Measurements from ENCODE around the gene INTS1. TPM values are rescaled to one million over a fixed set of nuclear protein-coding genes. Genes with fewer than 3 reads are reported as not detected.

INTS1 gene
- total and polyA plus RNA-seq, 2 experiments from 2014 or later = 35.1 to 111 TPM

DNA sequence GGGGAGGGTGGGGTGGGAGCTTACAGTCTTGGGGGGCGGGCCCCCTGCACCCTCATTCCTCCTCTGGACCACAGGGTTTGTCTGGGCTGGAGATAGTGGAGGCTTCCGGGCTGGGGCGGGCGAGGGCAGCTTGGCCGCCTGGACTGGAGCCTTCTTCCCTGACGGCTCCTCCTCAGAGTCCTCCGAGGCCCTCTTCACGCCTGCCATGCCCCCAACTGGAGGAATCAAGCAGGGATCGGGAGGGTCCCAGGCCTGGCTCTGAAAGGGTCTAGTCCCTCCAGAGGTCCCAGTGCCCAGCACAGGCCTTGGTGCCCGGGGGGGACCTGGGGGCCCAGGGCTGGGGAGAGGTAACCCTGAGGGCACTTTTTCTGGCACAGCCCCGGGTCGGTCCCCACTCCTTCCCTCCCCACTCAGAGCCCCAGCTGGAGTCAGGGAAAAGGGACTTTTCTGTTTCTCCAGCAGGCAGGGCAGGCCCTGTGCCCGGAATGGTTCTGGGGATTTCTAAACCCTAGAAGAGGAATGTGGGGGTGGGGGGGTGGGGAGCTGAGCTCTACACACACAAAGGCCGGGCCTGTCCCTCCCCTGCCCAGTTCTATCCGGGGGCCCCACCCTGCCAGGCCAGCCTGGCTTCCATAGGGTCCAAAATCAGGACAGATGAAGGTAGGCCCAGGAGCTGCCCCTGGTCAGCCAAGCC lies 56.5 kb downstream of the INTS1 start:
- no peak overlapping the region for H3K4me3 Mint-ChIP-seq

More for the DNA sequence above, 56.5 kb downstream of the INTS1 start:
- no peaks in the 10 kb centered on the region for H3K36me3 ChIP-seq (ENCODE audit: insufficient read depth)
- no peaks in the 10 kb centered on the region for H4K20me1 ChIP-seq (replicated peaks; ENCODE audit: insufficient read depth)
- H3K27ac Mint-ChIP-seq = no peak overlapping the region
- H3F3A ChIP-seq (replicated peaks; ENCODE audit: low read depth) = no peaks in the 10 kb centered on the region
- peak; percentile 12; the same call in 1 of the 3 replicates for ATAC-seq
- no peaks in the 10 kb centered on the region for H3K4me1 ChIP-seq (ENCODE audit: insufficient read depth)
- H3K4me2 ChIP-seq = no peak overlapping the region
- no peak overlapping the region for H2AFZ ChIP-seq
- H3K4me3 ChIP-seq = no peak overlapping the region
- H3K79me2 ChIP-seq (replicated peaks; ENCODE audit: insufficient read depth) = no peaks in the 10 kb centered on the region
- H3K27me3 Mint-ChIP-seq (ENCODE audit: insufficient read depth, low read depth, poor library complexity) = peaks cover 3% of the 10 kb centered on the region
- TF ChIP-seq, protein P1, sequence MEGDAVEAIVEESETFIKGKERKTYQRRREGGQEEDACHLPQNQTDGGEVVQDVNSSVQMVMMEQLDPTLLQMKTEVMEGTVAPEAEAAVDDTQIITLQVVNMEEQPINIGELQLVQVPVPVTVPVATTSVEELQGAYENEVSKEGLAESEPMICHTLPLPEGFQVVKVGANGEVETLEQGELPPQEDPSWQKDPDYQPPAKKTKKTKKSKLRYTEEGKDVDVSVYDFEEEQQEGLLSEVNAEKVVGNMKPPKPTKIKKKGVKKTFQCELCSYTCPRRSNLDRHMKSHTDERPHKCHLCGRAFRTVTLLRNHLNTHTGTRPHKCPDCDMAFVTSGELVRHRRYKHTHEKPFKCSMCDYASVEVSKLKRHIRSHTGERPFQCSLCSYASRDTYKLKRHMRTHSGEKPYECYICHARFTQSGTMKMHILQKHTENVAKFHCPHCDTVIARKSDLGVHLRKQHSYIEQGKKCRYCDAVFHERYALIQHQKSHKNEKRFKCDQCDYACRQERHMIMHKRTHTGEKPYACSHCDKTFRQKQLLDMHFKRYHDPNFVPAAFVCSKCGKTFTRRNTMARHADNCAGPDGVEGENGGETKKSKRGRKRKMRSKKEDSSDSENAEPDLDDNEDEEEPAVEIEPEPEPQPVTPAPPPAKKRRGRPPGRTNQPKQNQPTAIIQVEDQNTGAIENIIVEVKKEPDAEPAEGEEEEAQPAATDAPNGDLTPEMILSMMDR (conservative IDR thresholded peaks at IDR 0.05; ENCODE audit: low read depth in 2 of 2) = no peak
- no peak for TF ChIP-seq JUNB (IDR thresholded peaks at IDR 0.05; ENCODE audit: unreplicated experiment)
- no peak for TF ChIP-seq ZNF331 (CRISPR knock-in tag; IDR thresholded peaks at IDR 0.05; ENCODE audit: low read depth)
- TF ChIP-seq NANOG (IDR thresholded peaks at IDR 0.05; ENCODE audit: borderline replicate concordance) = no peak
- no peak for TF ChIP-seq POLR2AphosphoS5 (IDR thresholded peaks at IDR 0.05; ENCODE audit: low read depth)
- no peak for TF ChIP-seq ZNF114 (CRISPR knock-in tag; IDR thresholded peaks at IDR 0.05)
- TF ChIP-seq, protein P2, sequence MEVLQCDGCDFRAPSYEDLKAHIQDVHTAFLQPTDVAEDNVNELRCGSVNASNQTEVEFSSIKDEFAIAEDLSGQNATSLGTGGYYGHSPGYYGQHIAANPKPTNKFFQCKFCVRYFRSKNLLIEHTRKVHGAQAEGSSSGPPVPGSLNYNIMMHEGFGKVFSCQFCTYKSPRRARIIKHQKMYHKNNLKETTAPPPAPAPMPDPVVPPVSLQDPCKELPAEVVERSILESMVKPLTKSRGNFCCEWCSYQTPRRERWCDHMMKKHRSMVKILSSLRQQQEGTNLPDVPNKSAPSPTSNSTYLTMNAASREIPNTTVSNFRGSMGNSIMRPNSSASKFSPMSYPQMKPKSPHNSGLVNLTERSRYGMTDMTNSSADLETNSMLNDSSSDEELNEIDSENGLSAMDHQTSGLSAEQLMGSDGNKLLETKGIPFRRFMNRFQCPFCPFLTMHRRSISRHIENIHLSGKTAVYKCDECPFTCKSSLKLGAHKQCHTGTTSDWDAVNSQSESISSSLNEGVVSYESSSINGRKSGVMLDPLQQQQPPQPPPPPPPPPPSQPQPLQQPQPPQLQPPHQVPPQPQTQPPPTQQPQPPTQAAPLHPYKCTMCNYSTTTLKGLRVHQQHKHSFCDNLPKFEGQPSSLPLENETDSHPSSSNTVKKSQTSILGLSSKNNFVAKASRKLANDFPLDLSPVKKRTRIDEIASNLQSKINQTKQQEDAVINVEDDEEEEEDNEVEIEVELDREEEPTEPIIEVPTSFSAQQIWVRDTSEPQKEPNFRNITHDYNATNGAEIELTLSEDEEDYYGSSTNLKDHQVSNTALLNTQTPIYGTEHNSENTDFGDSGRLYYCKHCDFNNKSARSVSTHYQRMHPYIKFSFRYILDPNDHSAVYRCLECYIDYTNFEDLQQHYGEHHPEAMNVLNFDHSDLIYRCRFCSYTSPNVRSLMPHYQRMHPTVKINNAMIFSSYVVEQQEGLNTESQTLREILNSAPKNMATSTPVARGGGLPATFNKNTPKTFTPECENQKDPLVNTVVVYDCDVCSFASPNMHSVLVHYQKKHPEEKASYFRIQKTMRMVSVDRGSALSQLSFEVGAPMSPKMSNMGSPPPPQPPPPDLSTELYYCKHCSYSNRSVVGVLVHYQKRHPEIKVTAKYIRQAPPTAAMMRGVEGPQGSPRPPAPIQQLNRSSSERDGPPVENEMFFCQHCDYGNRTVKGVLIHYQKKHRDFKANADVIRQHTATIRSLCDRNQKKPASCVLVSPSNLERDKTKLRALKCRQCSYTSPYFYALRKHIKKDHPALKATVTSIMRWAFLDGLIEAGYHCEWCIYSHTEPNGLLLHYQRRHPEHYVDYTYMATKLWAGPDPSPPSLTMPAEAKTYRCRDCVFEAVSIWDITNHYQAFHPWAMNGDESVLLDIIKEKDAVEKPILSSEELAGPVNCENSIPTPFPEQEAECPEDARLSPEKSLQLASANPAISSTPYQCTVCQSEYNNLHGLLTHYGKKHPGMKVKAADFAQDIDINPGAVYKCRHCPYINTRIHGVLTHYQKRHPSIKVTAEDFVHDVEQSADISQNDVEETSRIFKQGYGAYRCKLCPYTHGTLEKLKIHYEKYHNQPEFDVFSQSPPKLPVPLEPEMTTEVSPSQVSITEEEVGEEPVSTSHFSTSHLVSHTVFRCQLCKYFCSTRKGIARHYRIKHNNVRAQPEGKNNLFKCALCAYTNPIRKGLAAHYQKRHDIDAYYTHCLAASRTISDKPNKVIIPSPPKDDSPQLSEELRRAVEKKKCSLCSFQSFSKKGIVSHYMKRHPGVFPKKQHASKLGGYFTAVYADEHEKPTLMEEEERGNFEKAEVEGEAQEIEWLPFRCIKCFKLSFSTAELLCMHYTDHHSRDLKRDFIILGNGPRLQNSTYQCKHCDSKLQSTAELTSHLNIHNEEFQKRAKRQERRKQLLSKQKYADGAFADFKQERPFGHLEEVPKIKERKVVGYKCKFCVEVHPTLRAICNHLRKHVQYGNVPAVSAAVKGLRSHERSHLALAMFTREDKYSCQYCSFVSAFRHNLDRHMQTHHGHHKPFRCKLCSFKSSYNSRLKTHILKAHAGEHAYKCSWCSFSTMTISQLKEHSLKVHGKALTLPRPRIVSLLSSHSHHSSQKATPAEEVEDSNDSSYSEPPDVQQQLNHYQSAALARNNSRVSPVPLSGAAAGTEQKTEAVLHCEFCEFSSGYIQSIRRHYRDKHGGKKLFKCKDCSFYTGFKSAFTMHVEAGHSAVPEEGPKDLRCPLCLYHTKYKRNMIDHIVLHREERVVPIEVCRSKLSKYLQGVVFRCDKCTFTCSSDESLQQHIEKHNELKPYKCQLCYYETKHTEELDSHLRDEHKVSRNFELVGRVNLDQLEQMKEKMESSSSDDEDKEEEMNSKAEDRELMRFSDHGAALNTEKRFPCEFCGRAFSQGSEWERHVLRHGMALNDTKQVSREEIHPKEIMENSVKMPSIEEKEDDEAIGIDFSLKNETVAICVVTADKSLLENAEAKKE (CRISPR knock-in tag; IDR thresholded peaks at IDR 0.05) = no peak
- TF ChIP-seq, protein P3, sequence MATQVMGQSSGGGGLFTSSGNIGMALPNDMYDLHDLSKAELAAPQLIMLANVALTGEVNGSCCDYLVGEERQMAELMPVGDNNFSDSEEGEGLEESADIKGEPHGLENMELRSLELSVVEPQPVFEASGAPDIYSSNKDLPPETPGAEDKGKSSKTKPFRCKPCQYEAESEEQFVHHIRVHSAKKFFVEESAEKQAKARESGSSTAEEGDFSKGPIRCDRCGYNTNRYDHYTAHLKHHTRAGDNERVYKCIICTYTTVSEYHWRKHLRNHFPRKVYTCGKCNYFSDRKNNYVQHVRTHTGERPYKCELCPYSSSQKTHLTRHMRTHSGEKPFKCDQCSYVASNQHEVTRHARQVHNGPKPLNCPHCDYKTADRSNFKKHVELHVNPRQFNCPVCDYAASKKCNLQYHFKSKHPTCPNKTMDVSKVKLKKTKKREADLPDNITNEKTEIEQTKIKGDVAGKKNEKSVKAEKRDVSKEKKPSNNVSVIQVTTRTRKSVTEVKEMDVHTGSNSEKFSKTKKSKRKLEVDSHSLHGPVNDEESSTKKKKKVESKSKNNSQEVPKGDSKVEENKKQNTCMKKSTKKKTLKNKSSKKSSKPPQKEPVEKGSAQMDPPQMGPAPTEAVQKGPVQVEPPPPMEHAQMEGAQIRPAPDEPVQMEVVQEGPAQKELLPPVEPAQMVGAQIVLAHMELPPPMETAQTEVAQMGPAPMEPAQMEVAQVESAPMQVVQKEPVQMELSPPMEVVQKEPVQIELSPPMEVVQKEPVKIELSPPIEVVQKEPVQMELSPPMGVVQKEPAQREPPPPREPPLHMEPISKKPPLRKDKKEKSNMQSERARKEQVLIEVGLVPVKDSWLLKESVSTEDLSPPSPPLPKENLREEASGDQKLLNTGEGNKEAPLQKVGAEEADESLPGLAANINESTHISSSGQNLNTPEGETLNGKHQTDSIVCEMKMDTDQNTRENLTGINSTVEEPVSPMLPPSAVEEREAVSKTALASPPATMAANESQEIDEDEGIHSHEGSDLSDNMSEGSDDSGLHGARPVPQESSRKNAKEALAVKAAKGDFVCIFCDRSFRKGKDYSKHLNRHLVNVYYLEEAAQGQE (IDR thresholded peaks at IDR 0.05; ENCODE audit: unreplicated experiment) = no peak
- no peak for TF ChIP-seq CREB1 (CRISPR knock-in tag; IDR thresholded peaks at IDR 0.05; ENCODE audit: low read depth)
- TF ChIP-seq EZH2phosphoT487 (IDR thresholded peaks at IDR 0.05; ENCODE audit: unreplicated experiment) = no peak
- TF ChIP-seq, protein P4, sequence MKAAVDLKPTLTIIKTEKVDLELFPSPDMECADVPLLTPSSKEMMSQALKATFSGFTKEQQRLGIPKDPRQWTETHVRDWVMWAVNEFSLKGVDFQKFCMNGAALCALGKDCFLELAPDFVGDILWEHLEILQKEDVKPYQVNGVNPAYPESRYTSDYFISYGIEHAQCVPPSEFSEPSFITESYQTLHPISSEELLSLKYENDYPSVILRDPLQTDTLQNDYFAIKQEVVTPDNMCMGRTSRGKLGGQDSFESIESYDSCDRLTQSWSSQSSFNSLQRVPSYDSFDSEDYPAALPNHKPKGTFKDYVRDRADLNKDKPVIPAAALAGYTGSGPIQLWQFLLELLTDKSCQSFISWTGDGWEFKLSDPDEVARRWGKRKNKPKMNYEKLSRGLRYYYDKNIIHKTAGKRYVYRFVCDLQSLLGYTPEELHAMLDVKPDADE (IDR thresholded peaks at IDR 0.05) = no peak
- TF ChIP-seq EZH2 (IDR thresholded peaks at IDR 0.05; ENCODE audit: low read depth, unreplicated experiment) = no peak
- no peak for TF ChIP-seq STAT1 (IDR thresholded peaks at IDR 0.05; ENCODE audit: unreplicated experiment)
- no peak for DNase-seq (ENCODE audit: low spot score)
- H3K9me2 ChIP-seq (ENCODE audit: insufficient read depth) = no peaks in the 10 kb centered on the region
- no peaks in the 10 kb centered on the region; the same call in 2 of the 3 replicates for H3K9me3 Mint-ChIP-seq
- no peak overlapping the region for H3K27ac ChIP-seq (ENCODE audit: low read depth)
- no peaks in the 10 kb centered on the region for H3K36me3 Mint-ChIP-seq (ENCODE audit: low read depth)
- H3K4me1 Mint-ChIP-seq = peaks cover 2% of the 10 kb centered on the region; the same call in 1 of the 3 replicates
- H3K27me3 ChIP-seq (ENCODE audit: insufficient read depth) = no peaks in the 10 kb centered on the region

All from GM23338 (cell line).